ENCODE measurements around the gene CCR6. TPM values are rescaled to one million over a fixed set of nuclear protein-coding genes. Genes with fewer than 3 reads are reported as not detected.

The CCR6 gene
- total and polyA plus RNA-seq, 2 of the 8 experiments (the other 6 are each of a cell fraction or from before 2014, with no cell fraction given), result 0.06 TPM; not detected in 1

GRCh38 chr6:167164261-167164660 is 41.4 kb downstream of the CCR6 start (continued):
- TF ChIP-seq RFX5 (IDR thresholded peaks at IDR 0.05; ENCODE audit: borderline replicate concordance, low read depth, low read length), result no peak

All from H1 (cell line).